Measurements from ENCODE around the gene ARHGAP25.

ARHGAP25 gene

DNA sequence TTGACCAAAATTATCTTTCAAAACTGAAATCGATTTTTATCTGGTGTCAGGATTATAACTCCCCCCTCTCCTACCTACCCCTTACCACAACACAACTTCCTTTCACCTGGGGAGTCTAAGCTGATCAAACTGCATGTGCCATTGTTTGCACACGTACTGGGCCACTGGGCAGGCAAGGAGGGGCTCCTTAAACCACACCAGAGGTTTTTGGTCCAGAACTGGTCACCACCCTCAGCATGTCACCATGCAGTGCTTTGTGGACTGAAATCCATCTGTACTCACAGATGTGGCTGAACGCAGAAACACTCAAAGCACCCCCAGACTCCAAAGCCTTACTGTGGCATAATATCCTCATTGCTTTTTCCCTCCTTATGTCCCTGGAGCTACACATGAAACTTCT, 13.9 kb upstream of the ARHGAP25 start:
- DNase-seq, result no peak

DNA sequence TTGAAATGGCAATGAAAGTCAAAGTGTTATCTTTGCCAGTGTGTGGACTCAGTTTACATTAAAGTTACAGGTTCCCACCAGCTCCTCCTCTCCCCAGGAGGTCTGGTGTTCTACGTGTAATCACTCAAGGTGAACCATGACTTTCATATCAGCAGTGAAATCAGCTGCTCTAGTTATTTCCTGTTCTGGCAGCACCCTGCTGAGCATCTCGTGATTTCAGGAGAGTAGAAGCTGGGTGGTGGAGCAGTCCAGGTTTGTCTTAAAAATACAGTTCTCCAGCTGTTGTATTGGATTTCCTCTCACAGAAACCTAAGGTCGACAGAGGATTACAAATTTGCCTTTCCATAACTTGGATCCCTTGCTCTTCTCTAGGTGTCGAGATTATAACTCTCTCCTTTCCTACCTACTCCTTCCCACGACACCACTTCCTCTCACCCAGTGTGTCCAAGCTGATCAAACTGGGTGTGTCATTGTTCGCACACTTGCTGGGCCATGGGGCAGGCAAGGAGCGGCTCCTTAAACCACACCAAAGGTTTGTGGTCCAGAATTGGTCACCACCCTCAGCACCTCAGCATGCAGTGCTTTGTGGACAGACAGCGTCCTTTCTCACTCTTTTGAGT, 13.0 kb upstream of the ARHGAP25 start:
- DNase-seq, result peak; percentile 32

DNA sequence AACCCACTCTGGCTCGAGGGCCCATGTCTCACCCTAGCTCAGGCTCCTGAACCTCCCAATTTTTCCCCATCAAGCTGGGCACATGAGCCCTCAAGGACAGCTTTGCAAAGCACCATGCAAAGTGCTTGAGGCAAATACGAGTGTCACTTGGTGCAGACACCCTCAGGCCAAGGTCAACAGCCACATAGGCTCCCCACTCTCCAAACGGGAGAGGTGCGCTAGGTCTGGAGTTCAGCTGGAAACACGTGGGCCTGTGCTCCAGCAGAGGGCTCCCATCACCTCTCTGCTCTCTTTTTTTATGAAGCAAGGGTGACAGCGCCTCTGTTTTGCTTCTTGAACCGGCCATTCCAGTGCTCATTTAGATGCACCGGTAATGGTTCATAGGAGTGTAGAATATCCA, 11.9 kb upstream of the ARHGAP25 start:
- no peak for DNase-seq

DNA sequence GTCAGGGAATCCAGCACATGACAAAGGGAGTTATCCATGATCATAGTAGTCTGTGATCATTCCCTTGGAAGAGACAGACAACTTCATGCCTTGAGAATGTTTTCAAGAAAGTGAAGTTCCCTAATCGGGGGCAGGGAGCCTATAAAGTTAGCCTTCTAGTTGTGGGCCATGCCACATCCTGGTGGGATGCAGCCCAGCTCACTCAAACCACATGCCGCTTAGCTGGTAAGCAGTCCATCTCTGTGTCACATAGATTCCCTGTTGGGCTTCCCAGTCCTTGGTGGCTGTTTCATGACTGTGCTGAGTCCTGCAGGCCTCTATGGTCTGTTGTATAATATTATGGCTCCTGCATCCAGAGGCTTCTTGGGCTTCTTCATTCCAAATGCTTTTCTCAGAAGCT, 11.4 kb upstream of the ARHGAP25 start:
- DNase-seq, result no peak

DNA sequence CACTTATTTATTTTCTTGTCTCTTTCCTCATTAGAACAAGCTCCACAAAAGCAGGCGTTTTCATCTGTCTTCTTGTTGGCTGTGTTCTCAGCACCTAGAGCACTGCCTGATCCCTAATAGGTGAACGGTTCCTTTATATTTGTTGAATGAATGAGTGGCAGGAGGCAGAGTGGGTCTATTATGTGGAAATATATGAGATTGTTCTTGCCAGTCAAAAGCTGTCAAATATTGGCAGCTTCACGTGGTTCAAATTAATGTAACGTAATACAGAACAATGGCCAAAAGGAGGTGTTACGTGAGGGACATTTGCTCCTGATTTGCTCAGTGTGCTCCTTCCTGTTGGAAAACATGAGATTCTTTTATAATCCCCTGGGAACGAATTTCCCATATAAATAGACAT, 8.5 kb upstream of the ARHGAP25 start:
- no peak for DNase-seq

DNA sequence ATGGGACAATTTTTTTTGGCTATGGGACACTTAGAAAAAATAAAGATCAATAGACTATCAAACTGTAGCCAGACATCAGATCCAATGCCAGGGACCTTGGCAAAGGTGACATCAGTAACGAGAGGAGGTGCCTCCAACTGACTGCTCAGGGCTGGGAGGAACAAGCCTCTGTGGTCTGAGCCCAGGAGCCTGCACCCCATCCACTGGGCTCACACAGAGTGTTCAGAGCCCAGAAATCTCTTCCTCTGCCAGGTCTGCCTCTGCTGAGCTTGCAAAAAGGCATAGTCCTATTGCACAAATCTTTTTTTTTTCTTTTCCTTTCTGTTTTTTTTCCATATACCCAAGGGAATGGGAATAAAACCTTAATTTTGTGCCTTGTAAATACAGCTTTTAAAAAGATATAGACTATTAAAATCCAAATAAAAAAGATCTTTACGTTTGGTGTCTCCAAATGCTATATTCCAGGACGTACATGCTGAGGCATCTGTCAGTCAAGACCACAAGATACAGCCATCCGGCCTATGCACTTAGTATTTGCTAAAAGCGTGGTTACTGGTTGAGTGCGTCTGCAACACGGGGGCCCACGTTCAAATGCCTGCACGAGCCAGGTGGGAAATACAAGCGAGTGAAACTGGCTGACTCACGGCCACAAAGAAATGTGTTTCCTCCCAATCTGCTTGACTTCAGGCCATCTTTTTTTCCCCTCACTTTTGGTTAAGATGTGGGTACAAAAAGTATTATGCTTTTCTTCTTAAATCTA, 7.8 kb upstream of the ARHGAP25 start:
- peak; percentile 78 for DNase-seq

DNA sequence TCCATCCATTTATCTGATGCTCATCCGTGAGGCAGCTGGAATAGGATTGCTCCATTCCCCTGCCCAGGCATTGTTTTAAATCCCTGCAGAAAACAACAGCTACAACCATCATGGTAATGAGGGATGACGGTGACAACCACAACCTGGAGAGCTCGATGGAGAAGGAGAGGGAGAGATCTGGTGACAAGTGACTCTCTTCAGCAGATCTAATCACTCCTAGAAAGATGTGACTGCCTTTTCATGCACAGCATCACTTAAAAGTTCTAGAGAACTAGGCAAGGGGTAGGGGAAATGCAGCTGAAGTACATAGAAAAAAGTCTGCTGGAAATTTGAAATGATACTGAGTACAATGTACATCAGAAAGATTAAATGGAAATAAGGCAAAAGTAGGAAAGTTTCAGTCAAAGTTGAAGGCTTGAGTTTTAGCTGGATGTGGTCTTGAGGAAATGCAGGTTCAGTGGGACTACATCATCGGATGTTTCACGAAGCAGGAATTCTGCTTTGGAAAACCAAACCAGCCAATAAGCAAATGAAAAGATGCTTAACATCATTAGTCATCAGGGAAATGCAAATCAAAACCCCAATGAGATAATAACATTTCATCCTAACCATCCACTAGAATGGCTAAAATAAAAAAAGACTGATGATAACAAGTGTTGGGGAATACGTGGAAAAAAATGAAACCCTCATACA, 6.8 kb upstream of the ARHGAP25 start:
- DNase-seq, result no peak

DNA sequence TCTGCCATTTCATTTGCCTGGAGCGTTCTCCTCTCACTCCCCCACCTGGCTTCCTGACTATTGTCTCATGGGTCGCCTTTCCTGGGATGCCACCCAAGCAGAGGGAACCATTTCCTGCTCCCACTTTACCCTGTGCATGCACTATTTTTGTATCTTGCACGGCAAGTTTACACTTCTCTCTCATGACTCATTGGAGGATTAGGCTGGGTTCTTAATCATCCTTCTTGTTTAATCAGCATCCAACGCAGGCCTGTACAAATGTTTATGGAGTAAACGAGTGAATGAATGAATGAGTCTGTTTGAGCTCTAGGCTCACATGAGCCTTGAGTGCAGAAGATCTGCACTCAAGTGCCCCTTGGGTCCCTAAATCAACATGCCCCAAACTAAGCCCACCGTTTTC, 3.8 kb upstream of the ARHGAP25 start:
- DNase-seq, result no peak

DNA sequence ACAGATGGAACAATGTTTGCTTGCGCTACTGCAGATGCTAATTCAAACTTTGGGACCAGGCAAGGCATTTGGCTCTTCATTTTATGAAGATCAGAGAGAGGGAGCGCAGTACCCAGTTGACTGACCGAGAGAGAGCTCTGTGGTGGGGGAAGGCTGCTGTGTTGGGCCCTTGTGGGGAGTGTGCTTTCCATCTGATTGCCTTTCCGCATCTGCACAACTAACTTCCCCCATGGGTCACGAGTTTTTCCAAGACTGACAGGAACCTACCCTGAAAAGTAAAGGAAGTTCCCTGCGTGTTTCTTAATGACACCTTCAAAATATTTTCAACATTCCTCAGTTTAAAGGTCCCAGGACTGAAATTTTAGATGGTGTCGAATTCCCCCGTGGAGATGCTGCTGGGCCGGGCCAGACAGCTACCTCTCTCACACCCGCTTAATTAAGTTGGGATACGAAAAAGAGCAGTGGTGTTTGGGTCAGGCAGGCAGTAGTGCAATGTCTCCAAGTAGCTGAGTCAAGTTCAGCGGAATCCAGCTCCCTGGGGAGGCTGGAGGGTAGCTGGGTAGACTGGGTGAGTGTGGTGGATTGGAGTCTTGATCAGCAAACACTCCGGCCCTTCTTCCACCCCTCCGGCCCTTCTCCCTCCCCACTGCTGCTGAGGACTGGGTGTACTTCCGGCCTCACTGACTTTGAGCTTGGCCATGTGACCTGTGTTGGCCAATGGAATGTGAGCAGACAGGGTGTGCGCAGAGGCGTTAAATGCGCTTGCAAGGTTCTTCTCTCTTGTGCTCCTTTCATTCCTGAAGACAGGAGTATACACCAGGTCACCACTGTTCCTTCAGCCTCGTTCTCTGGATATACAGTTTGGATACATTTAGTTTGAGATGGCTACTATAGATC, 2.3 kb upstream of the ARHGAP25 start:
- DNase-seq, result peak; percentile 37

DNA sequence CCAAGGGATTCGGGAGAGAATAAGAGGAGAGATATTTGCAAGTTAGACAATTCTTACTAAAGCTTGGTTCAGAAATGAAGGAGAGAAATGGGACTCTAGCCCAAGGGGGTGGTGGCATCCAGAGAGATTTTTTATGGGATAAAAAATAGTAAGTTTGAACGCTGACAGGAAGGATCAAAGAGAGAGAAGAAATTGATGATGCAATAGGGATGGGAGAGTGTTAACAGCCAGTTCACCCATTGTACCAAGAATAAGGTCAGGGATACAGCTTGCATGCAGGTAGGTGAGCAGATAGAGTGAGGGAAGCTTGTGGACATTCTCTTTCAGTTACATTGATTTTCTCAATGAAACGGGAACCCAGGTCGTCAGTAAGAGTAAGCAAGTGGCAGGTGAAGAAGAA, 1.2 kb upstream of the ARHGAP25 start:
- no peak for DNase-seq

DNA sequence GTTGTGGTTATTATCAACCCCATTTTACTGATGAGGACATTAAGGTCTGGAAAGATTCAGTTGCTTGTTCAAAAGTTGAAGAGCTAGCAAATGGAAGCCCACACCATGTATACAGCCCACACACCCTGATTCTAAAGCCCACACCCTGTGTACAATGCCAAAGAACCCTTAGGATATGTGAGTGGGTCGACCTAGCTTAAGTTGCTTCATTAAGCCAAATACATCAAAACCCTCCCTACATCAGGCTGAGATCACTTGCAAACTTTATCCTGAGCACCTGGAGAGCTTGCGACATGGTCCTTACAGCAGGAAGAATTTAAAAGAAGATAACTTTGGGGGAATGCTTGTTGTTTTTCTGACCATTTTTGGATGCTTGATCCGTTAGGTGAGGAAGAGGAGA, 435 bp upstream of the ARHGAP25 start:
- DNase-seq, result no peak

DNA sequence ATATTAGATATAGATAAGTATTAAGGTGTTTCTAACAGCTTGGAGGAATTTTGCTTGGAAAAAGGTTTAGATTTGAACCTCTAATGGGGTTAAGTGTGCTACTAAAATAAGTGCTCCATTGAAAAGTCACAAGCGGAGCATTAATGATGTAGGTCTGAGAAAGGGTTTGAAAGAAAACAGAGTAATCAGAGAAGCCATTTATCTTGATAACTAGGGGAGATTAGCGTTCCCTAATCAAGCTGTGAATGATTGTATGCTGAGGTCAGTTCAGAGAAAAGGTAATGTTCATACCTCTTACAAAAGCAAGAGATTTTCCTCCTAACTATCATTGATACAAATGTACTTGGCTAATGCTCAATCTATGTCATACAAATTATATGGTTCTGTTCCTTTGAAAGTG, 1.5 kb downstream of the ARHGAP25 start:
- no peak for DNase-seq

DNA sequence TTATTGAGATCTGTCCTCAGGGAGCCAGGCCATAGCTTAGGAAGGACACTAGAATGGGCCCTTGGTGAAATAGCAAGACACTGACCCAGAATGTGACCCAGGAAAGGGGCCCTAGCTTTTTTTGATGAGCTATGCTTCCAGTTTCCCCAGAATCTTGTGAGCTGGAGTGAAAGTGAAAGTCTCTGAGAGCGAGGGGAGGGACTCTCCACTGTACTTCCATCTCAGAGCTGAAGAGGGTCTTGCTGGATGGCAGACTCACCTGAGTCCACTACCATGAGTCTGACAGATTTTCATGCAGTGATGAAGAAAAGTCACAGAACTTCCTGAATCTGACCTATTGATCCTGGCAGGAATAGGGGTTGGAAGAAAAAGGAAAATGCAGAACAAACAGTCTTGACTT, 3.1 kb downstream of the ARHGAP25 start:
- peak; percentile 57 for DNase-seq

DNA sequence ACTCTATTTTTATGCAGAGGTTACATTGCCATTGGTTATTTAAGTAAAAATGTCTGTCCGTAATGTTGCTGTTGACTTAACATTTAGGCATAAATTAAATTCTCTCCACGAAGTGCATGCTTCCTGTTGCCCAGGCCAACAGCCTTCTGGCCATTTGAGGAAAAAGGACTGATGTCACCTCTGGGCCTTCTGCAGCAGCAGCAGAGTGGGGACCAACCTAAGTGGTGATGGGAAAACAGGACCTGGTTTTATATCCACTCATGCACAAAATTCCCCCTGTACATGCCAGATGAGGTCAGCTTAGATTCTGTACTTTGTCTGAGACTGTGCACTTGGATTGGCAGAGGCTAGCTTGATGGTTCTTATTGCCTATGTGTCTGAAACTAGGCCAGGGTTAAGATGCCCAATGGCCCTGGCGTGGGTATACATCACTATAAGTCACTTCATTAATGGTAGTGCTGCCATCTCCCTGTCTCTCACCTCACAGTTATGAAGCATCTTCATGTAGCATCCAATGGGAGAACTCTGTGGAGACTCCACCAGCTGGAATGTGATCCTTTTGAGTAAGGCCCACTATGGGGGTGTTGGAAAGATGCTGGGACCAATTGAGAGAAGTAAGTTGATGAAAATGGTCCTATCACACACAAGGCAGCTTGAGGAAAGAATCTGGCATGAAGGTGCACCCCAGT, 4.4 kb downstream of the ARHGAP25 start:
- DNase-seq, result no peak

DNA sequence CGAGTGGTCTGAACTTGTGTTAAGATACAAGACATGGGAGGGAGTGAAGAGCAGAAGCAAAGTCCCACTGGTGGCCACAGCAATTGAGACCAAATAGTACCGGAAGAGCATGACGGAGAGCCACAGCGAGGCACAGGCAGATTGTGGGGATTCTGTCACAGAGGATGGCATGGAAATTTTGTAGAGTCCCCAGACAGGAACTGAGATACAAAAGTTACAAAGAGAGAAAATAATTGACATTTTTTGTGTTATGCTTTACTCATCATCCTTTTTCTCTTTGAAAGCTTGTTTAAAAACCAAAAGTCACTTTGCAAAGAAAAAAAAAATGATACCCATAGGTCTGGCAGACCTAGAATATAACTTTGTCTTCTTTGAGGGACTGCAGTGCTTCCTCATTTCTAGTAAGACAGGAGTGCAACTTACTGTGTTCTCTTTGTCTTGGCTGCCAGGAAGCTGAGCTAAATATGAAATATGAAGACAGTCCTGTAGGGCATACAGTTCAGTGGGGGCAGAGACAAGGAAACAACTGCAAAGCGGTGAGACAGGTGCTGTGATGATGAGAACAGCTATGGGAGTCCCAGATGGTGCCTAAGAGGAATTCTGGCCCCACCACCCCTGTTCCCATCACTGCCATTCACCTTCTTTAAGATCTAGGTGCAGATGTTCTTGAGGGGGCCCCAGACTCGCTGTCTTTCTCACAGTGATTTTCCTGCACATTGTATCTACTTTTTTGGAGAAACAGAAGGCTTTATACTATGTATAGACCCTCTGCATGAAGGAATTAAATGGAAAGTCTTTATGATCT, 5.2 kb downstream of the ARHGAP25 start:
- DNase-seq, result no peak

DNA sequence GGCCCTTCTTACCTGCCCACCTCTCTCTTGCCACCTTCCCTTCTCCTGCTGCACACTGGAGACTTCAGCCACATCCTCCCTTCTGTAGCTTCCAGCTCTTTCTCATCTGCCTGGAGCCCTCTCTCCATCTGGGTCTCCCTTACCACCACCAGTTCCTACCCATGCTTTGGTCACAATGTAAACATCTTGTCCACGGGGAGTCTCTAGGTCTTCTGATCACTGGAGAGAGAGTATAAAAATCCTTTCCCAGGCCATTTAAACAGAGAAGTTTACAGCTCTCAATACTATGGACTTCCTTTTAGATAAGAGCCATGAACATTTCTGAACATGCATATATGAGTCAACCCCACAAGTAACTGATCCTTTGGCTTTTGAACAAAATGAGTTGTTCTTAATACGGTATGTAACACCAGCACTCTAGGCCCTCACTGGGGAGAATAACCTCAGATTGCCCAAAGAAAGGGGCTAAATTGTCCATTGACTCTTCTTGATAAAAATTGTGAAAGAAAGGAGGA, 5.8 kb downstream of the ARHGAP25 start:
- no peak for DNase-seq

DNA sequence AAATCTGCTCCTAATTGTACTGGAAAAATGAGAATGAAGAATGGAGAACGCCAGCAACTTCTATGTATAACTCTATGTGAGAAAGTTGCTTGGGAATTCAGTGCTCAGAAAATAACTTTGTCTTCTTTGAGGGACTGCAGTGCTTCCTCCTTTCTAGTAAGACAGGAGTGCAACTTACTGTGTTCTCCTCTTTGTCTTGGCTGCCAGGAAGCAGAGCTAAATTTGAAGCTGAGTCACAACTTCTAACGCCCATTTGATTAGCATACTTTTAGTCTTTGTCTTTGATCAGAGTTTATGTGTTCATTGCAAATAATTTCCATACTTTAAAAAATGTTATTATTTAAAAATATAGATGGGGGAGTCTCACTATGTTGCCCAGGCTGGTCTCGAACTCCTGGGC, 6.6 kb downstream of the ARHGAP25 start:
- DNase-seq, result no peak

DNA sequence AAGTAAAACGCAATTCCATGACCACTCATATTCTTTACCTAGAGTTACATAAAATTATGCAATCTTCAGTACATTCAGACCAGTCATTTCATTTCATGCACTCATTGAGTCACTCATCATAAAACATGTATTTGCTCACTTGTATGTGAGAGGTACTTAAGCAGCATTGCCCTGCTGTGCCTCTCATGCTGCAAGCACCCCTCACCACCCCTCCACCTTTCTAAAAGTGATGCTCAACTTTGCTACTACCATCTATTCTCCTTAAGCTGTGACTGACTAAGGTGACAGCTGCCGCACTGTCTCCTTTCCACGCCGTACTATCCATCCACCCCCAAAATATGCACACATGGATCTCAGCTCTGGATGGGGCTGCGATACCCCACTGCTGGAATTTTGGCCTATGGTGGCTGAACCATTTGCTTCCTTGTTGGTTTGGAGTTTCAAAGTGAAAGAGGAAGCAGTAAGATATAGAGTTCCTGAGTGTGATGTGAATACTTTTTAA, 7.2 kb downstream of the ARHGAP25 start:
- DNase-seq, result no peak

DNA sequence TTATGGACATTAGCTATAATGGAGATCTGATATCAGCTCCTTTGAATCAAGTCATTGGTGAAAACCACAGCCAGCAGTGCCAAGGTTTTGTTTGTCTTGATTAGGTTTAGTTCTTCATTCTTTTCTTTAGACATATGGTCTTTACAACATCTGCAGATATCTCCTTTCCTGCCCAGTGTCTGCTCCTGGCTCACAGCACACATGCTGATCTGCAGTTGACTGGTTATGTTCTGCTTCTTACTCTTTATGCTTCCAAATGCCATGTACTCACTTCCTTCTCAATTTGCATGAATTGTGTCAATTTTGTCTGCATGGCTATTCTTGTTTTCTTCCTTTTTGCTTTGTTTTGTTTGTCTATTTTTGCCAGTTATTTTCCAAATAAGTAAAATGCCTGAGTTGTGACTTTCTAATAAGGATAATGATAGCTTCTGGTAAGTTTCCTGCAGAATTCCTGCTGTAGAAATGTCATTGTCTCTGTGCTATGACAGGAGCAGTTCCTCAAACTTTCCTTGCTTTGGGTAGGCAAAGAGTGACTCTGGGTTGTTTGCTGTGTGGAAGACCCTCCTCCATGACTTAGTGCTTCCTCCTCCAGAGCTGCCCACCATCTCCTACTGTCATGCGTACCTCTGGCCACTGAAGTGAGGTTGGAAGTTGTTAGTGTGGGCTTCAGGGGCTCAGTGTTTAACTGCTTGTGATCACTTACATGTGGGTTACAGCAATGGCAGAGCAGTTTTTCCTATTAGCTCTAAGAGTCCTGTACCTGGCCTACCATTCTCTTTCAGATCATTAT, 8.2 kb downstream of the ARHGAP25 start:
- DNase-seq, result no peak

DNA sequence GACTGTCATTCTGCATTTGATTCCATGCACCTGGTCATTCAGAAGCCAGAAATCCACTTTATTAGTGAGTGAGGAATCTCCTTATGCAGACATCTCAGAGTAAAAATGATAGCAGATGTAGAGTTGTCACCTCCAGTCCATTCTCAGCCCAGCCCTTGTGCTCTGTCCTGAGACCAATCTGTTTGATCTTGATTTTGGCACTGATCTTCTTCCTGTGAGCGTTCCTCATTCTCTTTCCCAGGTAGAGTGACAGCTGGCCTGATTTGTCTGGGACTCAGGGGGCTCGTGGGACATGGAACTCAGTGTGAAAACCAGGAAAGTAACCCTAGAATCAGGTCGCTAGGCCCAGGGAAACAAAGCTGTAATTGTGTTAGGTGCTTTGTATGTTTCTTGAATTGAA, 8.9 kb downstream of the ARHGAP25 start:
- no peak for DNase-seq

Measured in CD4-positive, alpha-beta T cell treated with Interleukin-15 for 1 hour (primary cell).